ENCODE data around the gene PREB.

PREB gene

DNA sequence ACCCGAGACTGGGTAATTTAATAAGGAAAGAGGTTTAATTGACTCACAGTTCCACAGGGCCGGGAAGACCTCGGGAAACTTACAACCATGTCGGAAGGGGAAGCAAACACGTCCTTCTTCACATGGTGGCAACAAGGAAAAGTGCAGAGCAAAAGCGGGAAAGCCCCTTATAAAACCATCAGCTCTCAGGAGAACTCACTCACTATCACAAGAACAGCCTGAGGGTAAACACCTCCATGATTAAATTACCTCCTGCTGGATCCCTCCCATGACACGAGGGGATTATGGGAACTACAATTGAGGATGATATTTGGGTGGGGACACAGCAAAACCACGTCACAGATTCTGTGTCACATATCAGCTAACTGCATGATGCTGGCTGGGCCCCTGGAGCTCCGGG lies 25.8 kb upstream of the PREB start:
- TF ChIP-seq, protein P1, sequence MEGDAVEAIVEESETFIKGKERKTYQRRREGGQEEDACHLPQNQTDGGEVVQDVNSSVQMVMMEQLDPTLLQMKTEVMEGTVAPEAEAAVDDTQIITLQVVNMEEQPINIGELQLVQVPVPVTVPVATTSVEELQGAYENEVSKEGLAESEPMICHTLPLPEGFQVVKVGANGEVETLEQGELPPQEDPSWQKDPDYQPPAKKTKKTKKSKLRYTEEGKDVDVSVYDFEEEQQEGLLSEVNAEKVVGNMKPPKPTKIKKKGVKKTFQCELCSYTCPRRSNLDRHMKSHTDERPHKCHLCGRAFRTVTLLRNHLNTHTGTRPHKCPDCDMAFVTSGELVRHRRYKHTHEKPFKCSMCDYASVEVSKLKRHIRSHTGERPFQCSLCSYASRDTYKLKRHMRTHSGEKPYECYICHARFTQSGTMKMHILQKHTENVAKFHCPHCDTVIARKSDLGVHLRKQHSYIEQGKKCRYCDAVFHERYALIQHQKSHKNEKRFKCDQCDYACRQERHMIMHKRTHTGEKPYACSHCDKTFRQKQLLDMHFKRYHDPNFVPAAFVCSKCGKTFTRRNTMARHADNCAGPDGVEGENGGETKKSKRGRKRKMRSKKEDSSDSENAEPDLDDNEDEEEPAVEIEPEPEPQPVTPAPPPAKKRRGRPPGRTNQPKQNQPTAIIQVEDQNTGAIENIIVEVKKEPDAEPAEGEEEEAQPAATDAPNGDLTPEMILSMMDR (IDR thresholded peaks at IDR 0.05; ENCODE audit: control insufficient read depth, insufficient read depth, low read depth, low read length, missing control alignments), result no peak
- no peak for DNase-seq (ENCODE audit: low read depth)
- no peak overlapping the region for H3K4me3 ChIP-seq (ENCODE audit: control insufficient read depth, low read depth, low read length)

DNA sequence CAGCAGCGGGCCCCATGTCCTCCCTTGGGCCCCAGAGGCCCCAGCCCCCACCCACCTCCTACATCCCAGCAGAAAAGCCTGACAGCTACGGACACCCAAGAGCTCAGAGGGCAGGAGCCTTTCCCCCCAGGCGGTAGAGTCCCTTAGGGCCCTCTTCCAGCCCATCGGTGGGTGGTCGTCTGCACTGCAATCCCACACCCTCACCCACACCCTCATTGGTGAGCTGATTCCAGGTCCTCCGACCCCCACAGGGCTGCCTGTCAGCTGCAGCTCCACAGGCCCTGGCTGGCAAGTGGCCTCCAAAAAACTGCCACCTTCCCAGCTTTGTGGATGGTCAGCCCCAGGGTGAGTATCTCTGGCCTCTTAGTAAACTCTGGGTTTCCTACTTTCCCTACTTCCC lies 24.8 kb upstream of the PREB start:
- TF ChIP-seq, protein P1 (IDR thresholded peaks at IDR 0.05; ENCODE audit: control insufficient read depth, insufficient read depth, low read depth, low read length, missing control alignments), result no peak
- no peak overlapping the region for H3K4me3 ChIP-seq (ENCODE audit: control insufficient read depth, low read depth, low read length)
- DNase-seq (ENCODE audit: low read depth), result no peak

GRCh38 chr2:27158468-27158867 lies 24.0 kb upstream of the PREB start:
- DNase-seq (ENCODE audit: low read depth), result no peak
- TF ChIP-seq, protein P1 (IDR thresholded peaks at IDR 0.05; ENCODE audit: control insufficient read depth, insufficient read depth, low read depth, low read length, missing control alignments), result no peak
- no peak overlapping the region for H3K4me3 ChIP-seq (ENCODE audit: control insufficient read depth, low read depth, low read length)

DNA sequence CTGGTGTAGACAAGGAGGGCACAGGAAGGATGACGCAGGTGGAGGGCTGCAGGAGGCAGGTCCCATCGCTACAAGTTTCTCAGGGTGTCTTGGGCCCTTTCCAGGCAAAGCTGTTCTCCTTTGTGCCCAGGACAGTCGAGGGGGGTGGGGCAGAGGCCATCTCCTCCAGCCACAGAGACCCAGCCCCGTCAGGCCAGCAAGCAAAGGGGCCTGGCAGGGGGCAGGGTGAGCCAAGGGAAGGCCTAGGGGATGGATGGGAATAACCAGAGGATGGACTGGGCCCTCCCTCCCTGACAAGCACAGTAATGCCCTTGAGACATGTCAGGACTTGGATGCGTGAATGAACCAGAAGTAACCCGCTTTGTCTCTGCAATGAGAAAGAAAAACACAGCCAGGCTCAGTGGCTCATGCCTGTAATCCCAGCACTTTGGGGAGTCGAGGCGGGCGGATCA lies 20.7 kb upstream of the PREB start:
- TF ChIP-seq, protein P1 (IDR thresholded peaks at IDR 0.05; ENCODE audit: control insufficient read depth, insufficient read depth, low read depth, low read length, missing control alignments), result no peak
- no peak for DNase-seq (ENCODE audit: low read depth)
- H3K4me3 ChIP-seq (ENCODE audit: control insufficient read depth, low read depth, low read length), result no peak overlapping the region

- TF ChIP-seq, protein P1 (IDR thresholded peaks at IDR 0.05; ENCODE audit: control insufficient read depth, insufficient read depth, low read depth, low read length, missing control alignments), result no peak
- DNase-seq (ENCODE audit: low read depth), result no peak
- no peak overlapping the region for H3K4me3 ChIP-seq (ENCODE audit: control insufficient read depth, low read depth, low read length)
Observed at GRCh38 chr2:27154488-27154887, 20.1 kb upstream of the PREB start.

DNA sequence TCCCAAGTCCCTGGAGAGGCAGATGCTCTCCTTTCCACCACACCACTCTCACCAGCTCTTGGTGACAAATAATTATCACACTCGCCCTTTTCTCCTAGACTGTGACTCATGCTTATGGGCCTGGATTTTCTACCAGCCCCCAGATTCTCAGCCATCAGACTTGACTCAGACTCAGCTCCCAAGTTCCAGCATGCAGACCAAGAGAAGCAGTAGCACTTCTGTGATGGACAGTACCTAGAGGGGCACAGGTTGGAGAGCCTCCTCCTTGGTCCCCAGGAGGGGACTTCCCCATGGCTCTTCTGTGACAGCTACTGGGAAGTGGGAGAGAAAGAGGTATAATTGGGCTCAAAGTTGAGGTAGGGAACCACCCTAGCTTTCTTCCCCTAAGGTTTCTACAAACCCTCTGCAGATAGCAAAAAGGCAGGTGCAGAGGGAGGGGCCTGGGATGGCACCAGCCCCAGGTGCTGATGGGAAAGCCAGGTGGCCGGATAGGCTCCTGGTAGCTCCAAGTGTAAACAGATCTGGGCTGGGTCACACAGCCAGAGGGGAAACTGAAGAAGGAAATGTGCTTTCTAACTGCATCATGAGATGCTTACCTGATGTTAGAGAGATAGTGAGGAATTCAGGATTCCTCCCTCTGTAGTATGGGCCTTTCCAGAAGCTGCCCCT lies 18.5 kb upstream of the PREB start:
- TF ChIP-seq, protein P1 (IDR thresholded peaks at IDR 0.05; ENCODE audit: control insufficient read depth, insufficient read depth, low read depth, low read length, missing control alignments), result no peak
- DNase-seq (ENCODE audit: low read depth), result no peak
- no peak overlapping the region for H3K4me3 ChIP-seq (ENCODE audit: control insufficient read depth, low read depth, low read length)

All from AG09309 (cell line).